Urothelium cell line (cell line): ENCODE results near the gene GGT7.
A peak's percentile ranks its signal among the peaks of the same experiment; 100 is the strongest.
"Not testable (repeated sequence)": the region's sequence is repeated elsewhere in the genome, so short reads cannot be mapped to it uniquely, and the experiment has no call there.

ENCODE experiments used
- DNase-seq: peaks from one replicate; pipeline ENCODE4 v3.0.0; 2011; ENCODE audit warnings: low spot score, mixed read lengths
- FAIRE-seq: peaks from 2 replicates; lab custom pipeline; 2011; peaks lifted over from hg19 to GRCh38; lab: Jason Lieb, UNC

GGT7 gene

GRCh38 chr20:34850969-34851368, 21.7 kb downstream of the GGT7 start:
- FAIRE-seq: no peak
- no peak for DNase-seq

GRCh38 chr20:34849778-34850177, 22.9 kb downstream of the GGT7 start:
- no peak for DNase-seq
- FAIRE-seq: no peak

DNA sequence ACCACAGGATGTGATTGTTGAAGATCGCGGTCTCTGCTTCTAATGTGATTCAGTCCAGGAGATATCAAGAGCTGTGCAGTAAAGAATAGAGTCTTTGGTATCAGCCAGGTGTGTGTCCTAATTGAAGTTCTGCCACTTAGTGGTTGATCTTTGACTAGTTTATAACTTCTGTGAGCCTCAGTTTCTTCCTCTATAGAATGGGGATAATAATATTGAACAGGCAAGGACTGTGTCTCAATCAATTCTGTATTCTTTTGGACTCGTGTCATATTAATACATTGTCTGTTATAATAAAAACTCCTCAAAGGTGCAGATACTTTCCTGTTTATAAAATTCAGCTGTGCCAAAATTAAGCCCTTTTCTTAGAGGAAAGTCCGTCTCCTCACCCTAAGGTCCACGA, 24.1 kb downstream of the GGT7 start:
- DNase-seq (no peak), FAIRE-seq (no peak)

DNA sequence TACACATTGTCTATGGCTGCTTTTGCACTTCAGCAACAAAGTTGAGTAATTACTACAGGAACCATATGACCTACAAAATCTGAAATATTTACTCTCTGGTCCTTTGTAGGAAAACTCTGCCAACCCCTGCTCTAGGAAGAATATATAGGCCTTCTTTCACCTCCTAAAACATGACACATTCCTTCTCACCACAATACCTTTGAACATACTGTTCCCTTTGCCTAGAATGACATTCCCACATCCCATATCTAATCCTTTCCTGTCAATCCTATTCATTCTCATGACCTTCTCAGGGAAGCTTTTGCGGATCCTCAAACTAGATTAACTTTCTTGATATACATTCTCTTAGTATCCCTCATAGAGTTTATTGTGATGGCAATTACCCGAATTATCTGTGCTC, 29.2 kb downstream of the GGT7 start:
- FAIRE-seq (no peak), DNase-seq (no peak)

- no peak for FAIRE-seq
- no peak for DNase-seq
These were observed 30.5 kb downstream of the GGT7 start for GRCh38 chr20:34842143-34842542.

GRCh38 chr20:34834459-34834893, 38.2 kb downstream of the GGT7 start:
- no peak for FAIRE-seq
- DNase-seq: peak; percentile 42

- DNase-seq: no peak
- FAIRE-seq: no peak
These were observed 40.7 kb downstream of the GGT7 start for GRCh38 chr20:34831936-34832335.

DNA sequence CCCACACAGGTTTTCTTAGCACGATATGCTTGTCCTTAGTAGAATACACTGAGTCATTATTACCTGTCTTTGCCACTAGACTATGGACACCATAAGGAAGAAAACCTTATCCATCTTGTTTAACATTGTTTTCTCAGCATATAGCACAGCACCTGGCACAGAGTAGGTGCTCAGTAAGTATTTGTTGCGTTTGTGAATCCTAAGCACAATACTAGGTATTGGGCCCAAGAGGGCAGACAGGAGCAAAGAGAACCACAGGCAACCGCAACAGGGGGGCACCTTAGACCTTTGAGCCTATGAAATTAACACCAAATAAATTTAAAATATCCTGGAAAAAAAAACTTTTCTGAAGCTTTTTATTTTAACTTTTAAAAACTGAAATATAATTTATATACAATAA, 43.5 kb downstream of the GGT7 start:
- DNase-seq: no peak
- FAIRE-seq: no peak

- peak; percentile 56 for FAIRE-seq
These were observed 46.9 kb downstream of the GGT7 start, which contains the start of gene NCOA6 for GRCh38 chr20:34825530-34826362. TSS of gene NCOA6 (minus strand) at chr20:34825651. CDS start at chr20:34782355, 43,296 bp downstream.

DNA sequence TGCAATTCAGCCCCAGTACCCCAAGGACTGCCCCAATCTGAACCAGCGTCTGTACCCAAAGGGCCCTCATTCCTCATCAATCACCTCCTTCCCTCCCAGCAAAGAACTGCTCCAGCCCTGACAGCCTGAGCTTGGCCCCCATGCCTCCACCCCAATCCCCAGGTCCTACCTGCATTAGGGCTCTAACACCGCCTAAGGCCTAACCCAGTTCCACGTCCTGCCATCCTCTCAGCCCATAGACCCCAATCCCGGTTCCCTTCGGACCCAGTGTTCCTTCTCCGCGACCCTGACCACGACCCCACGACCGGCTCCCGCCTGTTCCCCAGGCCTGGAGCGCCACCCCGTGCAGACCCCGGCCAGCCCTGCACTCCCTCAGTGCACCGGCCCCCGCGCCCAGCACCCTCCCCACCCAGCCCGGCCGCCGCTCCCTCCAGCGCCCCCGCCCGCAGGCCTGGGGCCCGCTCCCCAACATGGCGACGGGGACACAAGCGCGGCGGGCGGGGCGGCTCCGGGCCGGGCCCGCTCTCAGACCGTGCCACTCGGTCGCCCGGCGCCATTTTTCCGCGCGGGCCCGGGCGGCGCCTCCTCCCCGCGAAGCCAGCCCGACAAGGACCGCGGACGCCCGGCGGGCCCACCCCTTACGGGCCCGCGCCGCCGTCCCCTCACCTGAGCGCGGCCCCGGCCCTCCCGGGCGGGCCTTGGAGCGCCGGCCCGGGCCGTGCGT, 47.7 kb downstream of the GGT7 start:
- DNase-seq (peak; percentile 80), FAIRE-seq (no peak)

More at GRCh38 chr20:34825530-34826362, 46.9 kb downstream of the GGT7 start, which contains the start of gene NCOA6:
- DNase-seq: peak; percentile 95

GRCh38 chr20:34824452-34824805, 48.2 kb downstream of the GGT7 start:
- no peak for FAIRE-seq

DNA sequence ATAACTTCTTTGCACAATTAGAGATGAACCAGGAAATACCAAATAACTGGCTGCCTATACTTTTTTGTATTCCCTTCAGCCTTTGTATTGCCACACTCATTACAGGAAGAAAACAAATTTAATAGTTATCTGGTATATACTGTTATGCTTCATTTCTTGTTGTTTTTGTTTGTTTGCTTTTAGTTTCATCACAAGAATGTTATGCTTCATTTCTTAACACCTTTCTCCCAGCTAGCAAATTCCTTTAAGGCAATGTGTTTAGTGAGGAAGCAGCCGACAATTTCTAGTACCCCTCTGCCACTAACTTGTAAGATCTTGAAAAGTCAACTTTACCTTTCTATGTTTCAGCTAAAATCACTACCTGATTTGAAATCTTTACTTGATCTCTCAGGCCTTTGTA, 48.6 kb downstream of the GGT7 start:
- DNase-seq (no peak), FAIRE-seq (no peak)

More at GRCh38 chr20:34824452-34824805, 48.2 kb downstream of the GGT7 start:
- DNase-seq: peak; percentile 85

DNA sequence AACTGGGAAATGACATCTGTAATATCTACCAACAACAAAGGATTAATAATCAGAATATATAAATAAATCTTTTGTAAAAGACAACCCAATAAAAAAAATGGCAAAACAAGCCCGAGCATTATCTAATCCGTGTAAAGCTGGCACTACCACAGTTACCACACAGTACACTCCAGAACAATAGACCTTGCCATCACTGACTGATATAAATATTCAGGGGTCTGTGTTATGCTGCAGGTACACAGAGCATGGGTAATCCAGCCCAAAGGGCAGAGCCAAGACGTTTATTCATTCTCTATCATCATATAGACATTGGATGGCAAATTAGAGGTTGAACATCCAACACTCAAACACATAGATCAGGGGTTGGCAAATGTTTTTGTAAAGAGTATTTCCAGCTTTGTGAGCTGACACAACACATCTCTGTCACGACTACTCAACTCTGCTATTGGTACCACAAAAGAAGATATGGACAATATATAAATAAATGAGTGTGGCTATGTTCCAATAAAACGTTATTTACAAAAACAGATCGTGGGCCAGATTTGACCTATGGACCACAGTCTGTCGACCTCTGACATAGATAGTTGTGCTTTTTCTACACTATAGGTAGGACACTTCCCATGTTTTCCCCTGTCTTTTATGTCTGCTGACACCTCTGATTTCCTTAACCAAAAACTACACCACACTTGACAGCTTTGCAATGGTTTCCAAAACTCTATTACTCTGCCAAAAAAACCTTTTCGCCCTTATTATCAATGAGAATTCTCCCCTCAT, 51.7 kb downstream of the GGT7 start:
- FAIRE-seq: no peak
- DNase-seq: no peak

- FAIRE-seq: no peak
- DNase-seq: no peak
These were observed 54.9 kb downstream of the GGT7 start for GRCh38 chr20:34817801-34818200.

DNA sequence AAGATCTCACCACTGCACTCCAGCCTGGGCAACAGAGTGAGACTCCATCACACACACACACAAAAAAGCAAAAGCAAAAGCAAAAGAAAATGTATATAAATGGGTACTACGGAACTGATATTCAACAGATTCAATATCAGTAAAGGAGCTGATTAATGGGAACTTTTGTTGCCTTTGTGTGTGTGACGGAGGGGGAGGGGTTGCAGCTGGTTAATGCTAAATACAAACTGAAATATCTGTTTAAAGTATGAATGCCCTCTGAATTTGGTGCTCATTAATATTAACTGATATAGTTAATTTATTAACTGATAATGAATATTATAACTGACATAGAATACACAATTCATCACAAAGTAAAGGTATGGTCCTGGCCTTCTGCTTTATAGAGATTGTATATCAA, 55.6 kb downstream of the GGT7 start:
- no peak for FAIRE-seq
- DNase-seq: no peak

- no peak for DNase-seq
These were observed 57.0 kb downstream of the GGT7 start for GRCh38 chr20:34815636-34816035.

DNA sequence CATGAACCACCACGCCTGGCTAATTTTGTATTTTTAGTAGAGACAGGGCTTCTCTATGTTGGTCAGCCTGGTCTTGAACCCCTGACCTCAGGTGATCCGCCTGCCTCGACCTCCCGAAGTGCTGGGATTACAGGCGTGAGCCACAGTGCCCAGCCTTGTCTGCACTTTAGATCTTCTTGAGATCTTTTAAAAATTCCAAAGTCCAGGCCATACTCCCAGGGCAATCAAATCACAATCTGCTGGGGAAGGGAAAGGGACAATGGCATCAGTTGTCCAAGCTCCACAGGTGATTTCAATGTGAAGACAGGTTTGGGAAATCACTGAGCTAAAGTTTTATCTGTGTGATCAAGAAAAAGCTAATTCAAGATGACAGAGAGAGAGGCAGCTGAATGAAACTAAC, 64.1 kb downstream of the GGT7 start:
- DNase-seq (no peak), FAIRE-seq (no peak)

More at GRCh38 chr20:34815636-34816035, 57.0 kb downstream of the GGT7 start:
- FAIRE-seq: no peak

- not testable (repeated sequence) for FAIRE-seq, DNase-seq
These were observed 64.7 kb downstream of the GGT7 start for GRCh38 chr20:34807944-34808465.

DNA sequence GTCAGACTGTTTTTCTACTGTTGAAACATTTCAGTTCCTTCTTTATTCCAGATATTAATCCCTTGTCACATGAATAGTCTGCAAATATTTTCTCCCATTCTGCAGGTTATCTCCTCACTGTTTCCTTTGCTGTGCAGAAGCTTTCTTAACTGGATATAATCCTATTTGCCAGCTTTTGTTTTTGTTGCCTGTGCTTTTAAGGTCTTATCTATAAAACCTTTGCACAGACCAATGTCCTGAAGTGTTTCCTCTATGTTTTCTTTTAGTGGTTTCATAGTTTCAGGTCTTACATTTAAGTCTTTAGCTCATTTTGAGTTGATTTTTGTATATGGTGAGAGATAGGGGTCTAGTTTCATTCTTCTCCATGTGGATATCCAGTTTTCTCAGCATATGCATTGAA, 66.4 kb downstream of the GGT7 start:
- FAIRE-seq (no peak), DNase-seq (no peak)

DNA sequence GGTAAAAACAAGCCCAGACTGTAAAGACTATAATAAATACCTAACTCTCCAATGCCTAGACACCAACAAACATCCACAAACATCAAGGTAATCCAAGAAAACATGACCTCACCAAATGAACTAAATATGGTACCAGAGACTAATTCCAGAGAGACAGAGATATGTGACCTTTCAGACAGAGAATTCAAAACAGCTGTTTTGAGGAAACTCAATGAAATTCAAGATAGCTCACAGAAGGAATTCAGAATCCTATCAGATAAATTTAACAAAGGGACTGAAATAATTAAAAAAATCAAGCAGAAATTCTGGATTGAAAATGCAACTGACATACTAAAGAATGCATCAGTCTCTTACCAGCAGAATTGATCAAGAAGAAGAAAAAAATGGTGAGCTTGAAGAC, 73.8 kb downstream of the GGT7 start:
- FAIRE-seq: no peak

GRCh38 chr20:34798328-34798727, 74.3 kb downstream of the GGT7 start:
- DNase-seq (no peak), FAIRE-seq (no peak)

More for the DNA sequence above, 73.8 kb downstream of the GGT7 start:
- DNase-seq: no peak
